Activated CD4-positive, CD25-positive, alpha-beta regulatory T cell (primary cell): Measurements from ENCODE around the gene CBX4.
"Not testable (repeated sequence)": the region's sequence is repeated elsewhere in the genome, so short reads cannot be mapped to it uniquely, and the experiment has no call there.

Source experiments
- DNase-seq, 4 experiments: peaks; one replicate each; lab custom pipeline; 2025; lab: John Stamatoyannopoulos, UW

CBX4 gene

DNA sequence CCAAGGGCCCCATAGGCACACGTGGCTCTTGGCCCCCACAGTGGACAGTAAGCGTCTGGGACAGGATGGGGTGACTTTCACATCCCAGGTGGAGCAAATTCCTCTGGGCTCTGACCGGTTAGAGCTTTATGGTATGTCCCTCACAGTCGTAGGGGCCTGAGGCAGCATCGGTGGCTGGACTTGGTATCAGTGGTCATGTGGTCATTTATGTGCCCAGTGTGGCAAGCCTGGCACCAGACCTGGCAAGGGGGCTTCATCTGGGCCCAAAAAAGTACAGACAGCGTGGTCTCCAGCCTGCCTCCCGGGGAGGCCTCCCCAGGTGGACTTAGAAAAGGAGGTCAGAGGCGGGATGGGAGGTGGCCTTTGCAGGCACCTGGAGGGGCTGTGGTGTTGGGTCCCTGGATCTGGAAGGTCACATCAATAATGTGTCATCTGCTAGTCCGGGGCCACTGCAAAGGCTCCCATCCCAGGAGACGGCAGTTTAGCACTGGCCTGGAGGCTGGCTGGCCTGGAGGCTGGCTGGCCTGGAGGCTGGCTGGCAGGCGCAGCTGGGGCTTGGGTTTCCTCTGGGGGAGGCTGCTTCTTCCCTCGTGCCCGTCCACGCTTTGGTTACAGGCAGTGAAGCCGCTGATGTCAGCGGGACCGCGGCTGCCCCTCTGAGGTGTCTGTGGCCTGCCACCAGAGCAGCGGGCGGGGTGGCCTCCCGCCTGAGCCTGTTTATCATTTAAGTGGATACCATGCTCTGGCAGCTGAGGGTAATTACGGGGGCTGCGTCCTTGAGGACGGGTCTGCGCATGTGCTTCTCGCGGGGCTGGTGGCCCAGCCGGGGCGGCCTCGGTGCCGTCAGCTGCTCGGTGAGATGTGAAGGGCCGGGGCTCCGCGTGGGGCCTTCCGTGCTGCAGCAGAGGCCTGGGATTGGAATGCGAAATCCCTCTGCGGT lies 20.7 kb upstream of the CBX4 start:
- no peak for DNase-seq

DNA sequence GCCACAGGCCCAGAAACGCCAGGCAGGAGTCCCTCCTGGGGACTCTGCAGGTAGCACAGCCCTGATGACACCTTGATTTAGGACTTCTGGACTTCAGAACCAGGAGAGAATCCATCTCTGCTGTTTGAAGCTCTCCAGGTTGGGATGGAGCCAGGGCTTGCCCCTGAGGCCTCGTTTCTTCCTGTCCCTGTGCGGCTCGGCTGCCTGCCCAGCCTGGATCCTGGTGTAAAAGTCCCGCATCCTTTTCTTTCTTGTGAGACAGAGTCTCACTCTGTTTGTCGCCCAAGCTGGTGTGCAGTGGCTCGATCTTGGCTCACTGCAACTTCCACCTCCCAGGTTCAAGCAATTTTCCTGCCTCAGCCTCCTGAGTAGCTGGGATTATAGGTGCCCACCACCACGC lies 17.9 kb upstream of the CBX4 start:
- no peak for DNase-seq

DNA sequence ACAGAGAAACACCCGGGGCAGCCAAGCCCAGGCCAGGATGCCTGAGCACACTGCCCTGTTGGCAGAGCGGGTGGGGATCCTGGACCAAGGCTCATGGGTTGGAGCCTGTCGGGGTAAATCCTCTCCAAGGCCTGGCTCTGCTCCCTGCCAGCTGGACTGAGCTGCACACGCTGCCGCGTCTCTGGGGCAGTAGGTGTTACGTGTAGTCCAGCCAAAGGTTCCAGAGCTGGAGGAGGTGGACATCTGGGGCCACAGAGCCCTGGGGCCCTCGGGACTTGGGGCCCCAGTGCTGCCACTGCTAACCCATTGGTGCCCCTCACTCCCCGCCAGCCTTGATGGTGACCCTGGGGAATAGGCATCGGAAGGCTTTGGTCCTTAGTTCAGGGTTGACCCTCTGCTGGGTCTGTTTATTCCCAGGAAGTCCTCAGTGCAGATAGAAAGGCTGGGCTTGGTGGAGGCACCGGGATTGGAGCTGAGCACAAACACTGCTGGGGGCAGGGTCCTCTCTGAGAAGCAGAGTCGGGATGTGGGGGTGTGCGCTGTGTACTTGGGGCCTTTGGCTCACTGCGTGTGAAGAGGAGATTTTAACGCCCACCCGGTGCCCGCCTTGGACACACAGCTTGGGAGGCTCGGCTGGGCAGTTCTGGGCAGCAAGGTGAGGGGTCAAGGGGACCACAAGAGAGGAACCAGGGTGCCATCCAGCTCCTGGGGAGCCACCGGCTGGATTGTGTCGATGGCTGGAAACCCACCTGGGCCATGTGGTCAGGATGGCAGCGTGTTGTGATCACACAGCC lies 16.3 kb upstream of the CBX4 start:
- no peak for DNase-seq

DNA sequence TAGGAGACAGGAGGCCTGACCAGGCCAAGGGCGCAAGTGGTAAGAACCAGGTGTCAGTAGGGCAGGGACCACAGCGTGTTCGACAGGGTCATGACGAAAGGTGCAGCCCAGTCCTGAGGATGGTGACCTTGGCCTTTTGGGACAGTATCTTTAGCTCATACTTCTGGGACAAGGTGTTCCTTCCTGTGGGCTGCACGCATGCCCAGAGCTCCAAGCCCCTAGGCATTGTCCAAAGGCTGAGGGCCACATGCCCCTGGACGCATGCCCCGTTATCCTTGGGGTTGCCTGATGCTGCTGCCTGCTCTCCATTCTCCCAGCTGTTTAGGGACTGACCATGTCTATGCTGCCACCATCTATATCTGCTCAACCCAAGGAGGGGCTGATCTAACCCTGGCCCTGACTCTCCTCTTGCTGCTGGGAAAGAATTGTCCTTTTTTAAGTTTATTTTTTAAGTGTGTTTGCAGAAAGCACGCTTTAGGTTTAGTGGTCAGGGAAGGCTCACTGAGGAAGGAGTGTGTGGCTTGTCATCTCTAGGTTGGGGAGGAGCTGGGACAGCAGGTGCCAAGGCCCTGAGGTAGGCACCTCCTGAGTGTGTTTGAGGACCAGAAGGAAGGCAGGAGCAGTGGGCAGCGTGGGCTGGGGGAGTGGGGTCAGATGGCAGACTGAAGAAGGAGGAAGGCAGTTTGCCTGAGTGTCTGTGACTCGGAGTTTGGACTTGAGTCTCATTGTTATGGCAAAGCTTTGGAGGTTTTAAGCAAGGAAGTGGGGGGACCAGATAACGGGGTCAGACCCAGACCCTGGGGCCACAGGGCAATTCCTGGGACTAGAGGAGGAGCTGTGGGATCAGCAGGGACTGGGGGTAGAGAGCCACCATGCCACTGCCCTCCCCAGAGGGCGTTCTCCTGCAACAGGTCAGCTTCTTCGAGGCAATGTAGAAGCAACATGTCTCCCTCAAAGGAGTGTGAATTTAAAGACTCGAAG lies 15.1 kb upstream of the CBX4 start:
- DNase-seq: no peak

DNA sequence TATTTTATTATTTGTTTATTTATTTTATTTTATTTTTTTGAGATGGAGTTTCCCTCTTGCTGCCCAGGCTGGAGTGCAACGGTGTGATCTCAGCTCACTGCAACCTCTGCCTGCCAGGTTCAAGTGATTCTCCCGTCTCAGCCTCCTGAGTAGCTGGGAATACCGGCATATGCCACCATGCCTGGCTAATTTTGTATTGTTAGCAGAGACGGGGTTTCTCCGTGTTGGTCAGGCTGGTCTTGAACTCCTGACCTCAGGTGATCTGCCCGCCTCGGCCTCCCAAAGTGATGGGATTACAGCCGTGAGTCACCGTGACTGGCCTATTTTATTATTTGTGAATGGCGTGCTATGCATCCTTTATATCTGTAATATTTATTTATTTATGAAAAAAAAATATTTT lies 13.9 kb upstream of the CBX4 start:
- DNase-seq: not testable (repeated sequence)

DNA sequence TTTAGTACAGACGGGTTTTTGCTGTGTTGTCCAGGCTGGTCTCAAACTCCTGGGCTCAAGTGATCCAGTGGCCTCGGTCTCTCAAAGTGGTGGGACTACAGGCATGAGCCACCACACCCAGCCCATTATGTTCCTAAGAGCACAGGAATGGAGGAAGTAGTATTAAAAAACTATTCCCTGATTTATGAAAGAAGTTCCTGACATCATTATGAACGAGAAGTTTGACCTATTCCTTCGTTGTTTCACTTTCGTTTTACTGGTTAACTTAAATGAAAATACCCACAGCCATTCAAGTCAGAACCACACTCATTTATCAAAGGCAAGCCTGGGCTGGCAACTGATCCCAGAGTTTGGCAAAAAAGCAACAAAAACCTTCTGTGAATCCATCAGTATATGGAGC lies 13.5 kb upstream of the CBX4 start:
- DNase-seq: no peak

DNA sequence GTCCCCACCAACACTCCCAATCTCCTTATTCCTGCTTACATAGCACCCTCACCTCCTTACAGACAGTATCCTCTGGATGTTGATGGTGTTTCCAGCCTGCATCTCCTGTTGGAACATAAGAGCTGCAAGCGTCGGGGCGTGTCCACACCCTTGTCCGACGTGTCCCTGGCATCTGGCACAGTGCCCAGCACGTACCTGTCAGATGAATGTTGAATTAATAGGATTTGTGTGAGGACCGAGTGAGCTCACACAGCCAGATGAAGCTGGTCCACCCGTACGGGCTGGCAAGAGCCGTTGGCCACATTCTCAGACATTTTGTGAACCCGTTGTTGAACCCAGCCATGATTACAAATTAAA lies 12.2 kb upstream of the CBX4 start:
- DNase-seq: no peak

DNA sequence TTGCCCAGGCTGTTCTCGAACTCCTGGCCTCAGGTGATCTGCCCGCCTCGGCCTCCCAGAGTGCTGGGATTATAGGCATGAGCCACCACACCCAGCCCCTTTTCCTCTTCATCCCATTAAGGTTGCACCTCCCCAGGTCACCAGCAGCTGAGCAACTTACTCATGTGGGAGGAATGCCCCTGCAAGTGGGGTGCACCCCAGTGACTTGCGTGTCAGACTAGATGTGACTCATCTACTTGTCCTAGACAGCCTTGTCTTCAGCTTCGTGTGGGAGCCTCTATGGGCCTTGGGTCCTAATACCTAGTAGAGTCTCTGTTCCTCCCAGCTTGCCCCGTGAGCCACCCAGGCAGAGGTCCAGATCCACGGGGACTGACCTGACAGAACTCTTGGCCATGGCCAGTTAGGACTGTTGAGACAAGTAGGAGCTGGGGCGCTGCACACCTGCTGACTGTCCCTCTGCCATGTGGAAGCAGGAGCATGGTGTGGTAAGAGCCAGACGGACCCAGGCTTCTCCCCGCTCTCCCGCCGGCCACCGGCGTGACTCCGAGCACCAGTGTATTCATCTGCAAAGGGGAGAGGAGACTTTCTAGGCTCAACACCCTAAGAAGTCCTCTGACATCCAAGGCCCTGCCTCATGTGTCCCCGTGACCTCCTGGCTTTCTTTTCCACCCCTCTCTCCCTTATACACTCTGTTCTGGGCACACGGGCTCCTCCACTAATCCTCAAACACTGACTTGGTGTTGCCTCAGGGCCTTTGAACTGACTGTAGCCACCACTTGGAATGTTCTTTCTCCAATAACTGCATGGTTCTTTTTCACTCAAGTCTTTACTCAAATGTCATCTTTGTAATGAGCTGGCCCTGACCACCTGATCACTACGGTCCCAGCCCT lies 11.6 kb upstream of the CBX4 start:
- no peak for DNase-seq

DNA sequence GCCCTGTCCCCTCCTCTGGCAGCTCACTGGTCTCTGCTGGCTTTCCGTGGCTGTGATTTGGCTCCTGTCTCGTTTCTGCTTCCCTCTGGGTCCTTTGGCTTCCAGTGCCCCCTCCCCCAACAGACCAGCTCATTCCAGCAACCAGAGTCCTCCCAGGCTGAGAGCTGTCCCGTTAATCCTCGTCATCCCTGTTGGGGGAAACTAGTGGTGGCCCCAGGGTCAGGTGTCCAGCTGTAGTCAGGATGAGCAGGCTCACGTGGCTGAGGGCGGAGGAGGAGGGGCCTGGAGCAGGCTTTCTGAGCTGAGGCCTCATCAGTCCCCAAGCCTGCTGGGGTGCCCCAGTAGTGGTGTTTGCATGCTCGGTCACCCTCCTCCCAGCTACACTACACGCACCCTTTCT lies 10.7 kb upstream of the CBX4 start:
- no peak for DNase-seq

DNA sequence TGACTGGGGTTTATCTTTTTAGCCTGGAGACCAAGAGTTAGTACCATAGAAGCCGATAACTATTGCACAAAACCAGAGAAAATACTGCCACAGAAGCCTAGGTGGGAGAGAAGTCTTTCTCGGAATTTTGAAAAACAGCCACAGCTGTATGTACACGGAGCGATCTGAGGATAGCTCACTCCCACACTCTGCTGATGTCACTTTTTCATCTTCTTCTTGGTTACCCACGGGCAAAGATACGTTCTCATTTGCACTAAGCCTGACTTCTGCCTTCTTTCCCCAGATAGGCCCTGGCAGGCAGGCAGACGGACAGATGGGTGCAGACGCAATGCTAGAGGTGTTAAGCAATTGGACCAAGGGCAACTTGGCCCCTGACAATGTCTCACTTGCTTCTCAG lies 9.1 kb upstream of the CBX4 start:
- no peak for DNase-seq

DNA sequence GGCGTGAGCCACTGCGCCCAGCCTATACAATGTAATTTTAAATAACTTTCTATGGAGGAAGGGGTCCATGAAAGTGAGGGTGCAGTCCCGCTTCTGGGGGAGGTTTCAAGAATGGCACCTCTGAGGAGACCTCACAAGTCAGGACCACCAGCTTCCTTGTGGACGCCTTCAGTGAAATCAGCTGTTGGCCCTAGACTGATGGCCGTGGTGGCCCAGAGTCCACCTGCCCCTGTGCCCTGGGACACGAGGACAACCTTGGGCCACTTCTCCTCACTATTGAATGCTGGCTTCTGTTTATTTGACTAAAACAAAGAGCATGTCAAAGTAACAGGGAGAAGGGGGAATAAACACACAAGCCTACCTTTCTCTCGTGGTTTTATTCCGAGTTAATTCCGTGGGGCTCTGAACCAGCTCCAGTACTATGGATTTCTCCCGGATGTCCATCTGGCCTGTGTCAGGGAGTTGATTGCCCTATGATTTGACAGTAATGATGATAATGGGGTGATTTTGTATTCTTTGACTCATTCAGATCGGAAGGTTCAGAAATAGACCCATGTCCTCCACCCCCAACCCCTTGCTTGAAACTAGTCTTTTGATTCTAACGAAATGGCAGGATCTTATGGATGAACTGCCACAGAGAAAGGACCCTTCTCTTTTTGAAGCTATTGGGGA lies 8.6 kb upstream of the CBX4 start:
- DNase-seq: no peak

DNA sequence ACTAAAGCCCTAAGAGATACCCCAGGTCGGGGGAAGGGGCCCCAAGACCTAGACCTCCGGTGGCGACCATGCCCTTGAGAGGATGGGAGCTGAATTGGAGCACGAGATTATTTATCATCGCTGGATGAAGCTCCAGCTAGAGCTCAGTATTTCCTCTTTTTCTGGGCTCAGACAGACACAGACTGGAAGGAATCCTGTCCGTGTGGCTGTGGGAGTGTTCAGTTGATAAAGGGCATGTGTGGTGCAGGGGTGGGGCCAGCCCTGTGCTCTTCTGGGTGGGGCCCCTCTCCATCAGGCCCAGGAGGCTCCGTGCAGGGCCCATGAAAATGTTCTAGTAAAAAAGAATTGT lies 6.3 kb upstream of the CBX4 start:
- no peak for DNase-seq

DNA sequence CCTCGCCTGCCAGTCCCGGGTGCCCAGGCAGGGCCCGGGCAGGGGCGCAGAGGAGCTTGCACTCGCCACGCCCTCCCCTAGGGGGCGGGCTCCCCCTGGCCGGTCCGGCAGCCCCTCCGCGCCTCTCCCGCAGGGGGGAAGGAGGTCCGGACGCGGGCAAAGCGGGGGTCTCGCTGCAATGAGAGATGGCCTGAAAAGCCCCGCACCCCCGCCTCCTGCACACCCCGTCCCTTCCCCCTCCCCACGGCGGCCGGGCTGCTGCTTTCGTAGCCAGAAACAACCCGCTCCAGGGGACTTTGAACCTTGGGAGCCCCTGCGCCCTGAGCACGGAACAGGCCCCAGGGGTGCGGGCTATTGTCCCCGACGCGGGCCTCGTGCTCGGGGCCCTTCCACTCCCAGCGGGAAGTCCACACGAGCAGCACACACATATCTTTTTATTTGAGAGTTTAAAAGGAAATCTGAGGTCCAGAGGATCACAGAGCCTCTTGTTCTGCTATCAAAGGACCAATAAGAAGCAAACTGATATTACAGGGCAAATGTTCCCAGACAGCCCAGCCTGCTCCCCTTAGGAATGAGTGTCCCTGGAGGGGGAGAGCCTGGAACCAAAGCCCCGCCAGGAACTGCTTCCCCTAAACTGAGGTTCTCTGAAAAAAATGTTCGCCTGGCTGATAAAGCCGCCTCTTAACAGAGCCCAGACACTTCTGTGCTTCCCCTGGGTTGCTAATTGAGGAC lies 5.8 kb upstream of the CBX4 start:
- DNase-seq: peak in 2 of 4 experiments; percentile 32 to 34

DNA sequence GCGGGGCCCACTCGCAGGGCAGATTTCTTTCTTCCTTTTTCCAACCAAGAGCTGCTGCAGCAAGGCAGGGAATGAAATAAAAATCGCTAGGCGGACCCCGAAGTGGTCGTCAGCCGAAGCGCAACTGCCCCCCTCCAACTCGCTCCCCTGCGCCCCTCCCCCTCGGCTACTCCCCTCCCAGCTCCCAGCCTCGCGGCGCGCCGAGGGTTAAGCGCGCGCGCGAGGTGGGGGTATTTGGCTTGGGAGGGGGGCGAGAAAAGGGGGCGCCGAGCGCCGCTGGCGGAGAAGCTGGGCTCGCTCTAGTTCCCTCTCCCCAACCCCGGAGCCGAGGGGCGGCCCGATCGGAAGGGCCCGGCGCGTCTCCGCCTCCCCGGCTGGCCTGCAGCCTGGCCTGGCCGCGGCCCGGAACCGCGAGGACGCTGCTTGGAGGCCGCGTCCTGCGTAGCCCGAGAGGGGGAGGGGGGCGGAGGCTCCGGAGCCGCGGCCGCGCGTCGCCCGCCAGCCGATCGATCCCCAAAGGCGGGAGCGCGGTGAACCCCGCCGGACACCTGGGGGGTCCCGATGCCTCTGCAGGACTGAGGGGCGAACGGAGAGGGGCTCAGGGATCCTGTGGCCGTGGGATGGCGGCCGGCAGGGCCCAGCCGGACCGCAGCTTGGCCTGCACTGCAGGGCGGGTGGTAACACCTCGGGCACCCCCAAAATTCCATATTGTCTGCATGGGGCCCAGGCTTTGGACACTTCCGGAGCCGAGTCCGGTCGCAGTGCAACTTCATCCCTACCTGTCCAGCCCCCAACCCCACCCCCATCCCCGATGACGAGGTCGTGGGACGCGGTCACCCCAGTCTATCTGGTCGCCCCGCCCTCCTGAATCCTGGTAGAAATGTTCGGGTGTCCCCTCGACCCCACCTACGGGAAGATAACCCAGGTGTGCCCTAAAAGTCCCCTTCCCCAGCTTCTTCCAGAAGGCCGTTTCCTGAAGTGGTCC lies 4.9 kb upstream of the CBX4 start:
- DNase-seq: no peak

DNA sequence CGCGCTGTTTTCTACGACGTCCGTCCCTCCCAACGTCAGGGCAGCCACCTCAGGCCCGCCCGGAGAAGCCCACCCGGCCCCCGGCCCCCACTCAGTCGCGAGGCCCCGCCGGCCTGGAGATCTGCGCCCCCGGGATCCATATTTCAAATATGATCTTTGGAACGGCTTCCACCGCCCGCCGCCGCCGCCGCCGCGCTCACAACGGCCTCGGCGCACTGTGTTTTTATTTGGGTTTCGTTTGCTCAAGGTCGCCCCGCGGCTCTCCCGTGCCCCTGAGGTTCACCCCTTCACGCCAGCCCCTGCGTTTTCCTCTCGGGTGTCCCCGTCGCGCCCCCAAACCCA lies 4.2 kb upstream of the CBX4 start:
- no peak for DNase-seq

DNA sequence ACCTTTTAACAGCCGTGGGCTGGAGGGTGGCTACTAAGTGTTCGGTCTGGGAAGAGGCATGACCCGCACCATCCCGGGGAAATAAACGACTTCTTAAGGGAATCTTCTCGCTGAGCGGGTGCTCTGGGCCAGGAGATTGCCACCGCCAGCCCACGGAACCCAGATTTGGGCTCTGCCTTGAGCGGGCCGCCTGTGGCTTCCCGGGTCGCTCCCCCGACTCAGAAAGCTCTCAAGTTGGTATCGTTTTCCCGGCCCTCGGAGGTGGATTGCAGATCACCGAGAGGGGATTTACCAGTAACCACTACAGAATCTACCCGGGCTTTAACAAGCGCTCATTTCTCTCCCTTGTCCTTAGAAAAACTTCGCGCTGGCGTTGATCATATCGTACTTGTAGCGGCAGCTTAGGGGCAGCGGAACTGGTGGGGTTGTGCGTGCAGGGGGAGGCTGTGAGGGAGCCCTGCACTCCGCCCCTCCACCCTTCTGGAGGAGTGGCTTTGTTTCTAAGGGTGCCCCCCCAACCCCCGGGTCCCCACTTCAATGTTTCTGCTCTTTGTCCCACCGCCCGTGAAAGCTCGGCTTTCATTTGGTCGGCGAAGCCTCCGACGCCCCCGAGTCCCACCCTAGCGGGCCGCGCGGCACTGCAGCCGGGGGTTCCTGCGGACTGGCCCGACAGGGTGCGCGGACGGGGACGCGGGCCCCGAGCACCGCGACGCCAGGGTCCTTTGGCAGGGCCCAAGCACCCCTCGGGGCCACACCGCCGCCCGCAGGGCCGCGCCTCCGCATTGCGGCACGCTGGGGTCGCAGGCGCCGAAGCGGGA lies 3.6 kb upstream of the CBX4 start:
- no peak for DNase-seq

DNA sequence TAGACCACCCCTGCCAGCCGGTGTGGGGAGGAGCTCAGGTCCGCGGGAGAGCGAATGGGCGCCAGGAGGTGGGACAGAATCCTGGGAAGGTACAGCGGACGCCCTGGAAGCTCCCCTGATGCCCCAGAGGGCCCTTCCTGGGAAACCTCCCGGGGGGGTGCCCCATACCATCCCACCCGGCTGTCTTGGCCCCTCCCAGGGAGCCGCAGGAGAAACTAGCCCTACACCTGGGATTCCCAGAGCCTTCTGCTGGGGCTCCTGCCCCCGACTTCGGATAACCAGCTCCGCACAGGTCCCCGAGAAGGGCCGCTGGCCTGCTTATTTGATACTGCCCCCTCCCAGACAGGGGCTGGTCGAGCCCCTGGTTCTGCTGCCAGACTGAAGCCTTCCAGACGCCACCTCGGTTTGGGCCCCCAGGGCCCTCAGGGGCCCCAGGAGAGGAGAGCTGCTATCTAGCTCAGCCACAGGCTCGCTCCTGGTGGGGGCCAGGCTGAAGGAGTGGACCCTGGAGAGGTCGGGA lies 3.0 kb upstream of the CBX4 start:
- no peak for DNase-seq
